GM15510 (cell line): ENCODE data around the gene SH3RF3.

Experiments
- POLR2A ChIP-seq: IDR thresholded peaks from 3 replicates; pipeline ENCODE4 v1.6.1; 2011; ENCODE audit warnings: borderline replicate concordance; ENCODE audit not compliant: insufficient read length; ENCODE audit errors: extremely low read depth

SH3RF3 gene

DNA sequence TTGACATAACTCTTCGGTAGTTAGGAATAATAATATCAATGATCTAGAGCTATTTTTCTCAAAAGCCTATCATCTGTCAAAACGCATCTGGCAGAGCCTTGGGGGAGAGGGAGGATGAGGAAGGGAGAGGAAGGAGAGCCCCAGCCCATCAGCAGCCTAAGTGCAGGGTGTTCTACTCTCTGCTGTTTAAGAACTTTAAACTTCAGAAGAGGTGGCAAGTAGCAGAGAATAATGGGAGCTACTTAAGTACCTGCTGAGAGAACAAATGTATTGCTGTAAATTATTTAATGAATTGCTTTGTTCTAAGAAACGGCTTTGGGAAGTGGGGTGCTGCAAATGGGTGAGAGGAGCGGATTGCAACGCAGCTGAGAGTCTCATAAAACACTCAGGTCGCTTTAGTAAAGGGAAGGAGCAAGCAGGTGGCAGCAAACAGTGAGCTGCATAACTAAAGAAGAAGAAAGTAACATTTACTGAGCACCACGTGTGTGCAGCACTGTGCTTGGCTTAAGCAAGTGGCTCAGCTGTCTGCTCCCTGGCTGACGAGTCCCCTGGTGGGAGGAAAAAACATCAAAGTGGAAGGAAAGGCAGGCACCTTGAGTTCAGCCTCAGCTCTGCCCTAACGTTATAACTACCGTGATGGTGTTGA, 26.3 kb upstream of the SH3RF3 start:
- no peak for TF ChIP-seq POLR2A

DNA sequence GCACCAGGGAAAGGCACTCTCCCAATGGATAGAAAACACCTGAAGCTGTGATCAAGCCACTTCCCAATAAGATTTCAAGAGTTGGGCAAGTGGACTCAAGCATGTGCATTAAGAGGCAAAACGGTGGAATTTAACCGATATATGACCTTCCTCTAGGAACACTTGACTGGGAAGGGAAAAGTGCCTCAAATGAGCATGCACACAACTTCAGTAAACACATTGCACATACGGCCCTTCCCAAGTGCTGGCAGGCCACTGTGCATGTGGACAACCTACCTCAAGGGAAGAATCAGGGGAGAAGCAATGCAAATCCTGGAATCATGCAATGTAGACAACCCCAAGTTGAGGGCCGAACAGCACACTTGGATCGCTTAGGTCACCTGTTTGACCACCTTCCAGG, 23.9 kb upstream of the SH3RF3 start:
- no peak for TF ChIP-seq POLR2A

DNA sequence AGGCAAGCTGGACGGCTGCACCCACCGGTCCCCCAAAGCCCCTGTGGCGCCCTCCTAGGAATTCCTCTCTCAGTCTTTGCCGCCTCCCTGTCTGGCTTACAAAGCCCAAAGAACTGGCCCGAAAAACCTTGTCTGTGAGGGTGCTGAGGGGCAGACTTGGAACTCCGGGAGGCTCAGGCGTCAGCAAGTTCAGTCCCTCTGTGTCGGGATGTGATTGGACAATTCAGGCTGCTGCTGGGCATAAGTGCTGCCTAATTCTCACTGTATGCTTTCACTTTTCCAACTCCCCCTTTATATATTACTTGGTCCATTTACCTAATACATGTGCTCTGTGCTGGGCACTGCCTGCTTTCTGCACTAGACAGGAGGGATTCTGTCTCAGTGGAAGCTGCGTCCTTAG, 20.3 kb upstream of the SH3RF3 start:
- TF ChIP-seq POLR2A = no peak

DNA sequence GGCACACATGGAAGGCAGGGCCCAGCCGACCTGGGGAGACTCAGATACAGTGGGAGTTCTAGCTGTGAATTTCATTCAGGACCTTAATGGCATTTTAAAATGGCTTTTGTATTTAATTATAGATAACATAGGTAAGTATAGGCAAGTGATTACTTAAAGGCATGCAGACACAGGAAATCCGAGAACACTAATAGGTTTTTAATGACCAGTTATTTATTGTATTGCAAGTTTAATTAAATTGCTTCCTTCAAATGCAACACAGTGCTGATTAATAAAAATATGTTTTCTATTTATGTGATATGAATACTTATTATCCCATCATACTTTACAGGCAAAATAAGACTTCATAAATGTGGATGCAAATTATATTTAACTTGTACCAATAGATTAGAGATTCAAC, 19.7 kb upstream of the SH3RF3 start:
- no peak for TF ChIP-seq POLR2A

- no peak for TF ChIP-seq POLR2A
Measured at GRCh38 chr2:109110170-109110569, 18.8 kb upstream of the SH3RF3 start.

GRCh38 chr2:109117780-109118179, 11.2 kb upstream of the SH3RF3 start:
- no peak for TF ChIP-seq POLR2A

- TF ChIP-seq POLR2A = no peak
Measured at GRCh38 chr2:109118321-109118720, 10.7 kb upstream of the SH3RF3 start.

GRCh38 chr2:109120166-109120565, 8.8 kb upstream of the SH3RF3 start:
- no peak for TF ChIP-seq POLR2A

GRCh38 chr2:109123586-109124201, 5.3 kb upstream of the SH3RF3 start:
- no peak for TF ChIP-seq POLR2A

GRCh38 chr2:109124982-109125592, 3.9 kb upstream of the SH3RF3 start:
- no peak for TF ChIP-seq POLR2A

DNA sequence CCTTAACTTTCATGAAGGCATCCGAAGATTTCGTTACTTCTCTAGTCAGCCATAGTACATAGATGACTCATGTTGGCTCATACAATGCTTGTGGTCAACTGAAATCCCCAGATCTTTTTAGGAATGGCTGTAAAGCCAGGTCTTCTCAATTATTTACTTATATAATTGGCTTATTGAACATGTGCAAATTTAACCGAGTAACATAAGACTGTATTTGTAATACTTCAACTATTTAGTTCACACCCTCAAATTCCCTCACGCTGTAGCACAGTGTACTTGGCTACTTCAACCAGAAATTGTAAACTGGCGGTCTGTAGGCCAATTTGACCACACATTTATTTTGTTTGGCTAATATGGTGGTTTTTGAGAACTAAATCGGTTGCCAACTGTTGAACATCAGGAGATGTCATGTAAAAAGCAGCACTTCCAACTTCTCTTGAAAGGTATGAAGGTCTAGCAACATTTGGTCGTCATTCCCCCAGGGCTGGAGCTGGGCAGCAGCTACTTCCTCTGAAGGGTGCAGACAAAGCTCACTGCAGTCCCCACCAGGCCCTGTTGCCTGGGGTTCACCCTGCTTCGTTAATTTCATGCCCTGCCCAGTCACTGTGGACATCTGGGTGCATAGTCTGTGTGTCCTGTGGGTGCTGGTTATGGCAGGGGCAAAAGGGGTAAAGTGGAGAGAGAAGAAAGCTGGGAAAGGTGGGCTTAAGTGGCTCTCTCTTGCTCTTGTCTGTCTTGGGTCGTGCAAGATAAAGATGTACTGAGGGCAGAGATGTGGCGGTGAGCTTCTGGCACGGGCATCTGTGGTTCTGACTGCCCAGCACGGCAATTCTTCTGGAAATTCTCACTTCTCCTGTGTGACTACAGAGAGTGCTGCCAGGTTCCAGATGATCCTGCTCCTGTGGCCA, 3.2 kb upstream of the SH3RF3 start:
- TF ChIP-seq POLR2A = no peak

- TF ChIP-seq POLR2A = no peak
Measured at GRCh38 chr2:109126501-109126860, 2.5 kb upstream of the SH3RF3 start.

GRCh38 chr2:109127556-109127955, 1.4 kb upstream of the SH3RF3 start:
- TF ChIP-seq POLR2A = no peak

DNA sequence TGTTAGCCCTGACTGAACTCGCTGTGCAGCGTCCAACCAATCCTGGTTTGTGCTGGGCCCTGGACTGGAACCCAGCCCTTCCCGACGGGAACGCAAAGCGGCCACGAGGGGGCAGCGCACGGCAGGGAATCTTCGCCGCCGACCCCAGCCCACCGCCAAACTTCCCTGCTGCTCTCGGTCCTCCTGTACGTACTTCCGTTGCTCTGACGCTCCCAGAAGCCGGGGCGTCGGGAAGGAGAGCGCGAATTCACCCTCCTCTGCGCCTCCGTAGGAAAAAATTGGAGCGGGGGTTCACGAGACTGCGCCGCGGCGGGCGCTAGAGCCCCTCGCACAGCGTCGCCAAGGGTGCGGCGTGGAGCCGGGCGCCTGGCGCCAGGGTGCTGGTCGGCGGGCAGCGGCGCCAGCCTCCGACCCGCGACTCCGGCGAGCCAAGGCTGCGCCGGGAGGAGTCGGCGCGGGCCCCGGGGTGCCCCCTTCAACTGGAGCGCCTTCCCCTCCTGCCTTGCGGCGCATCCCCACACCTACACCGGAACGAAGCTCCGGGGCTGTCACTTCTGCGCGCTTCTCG, 873 bp upstream of the SH3RF3 start:
- TF ChIP-seq POLR2A = no peak
